Esophagus squamous epithelium (tissue), 5 donors: ENCODE results near the gene NOX3. TPM values are rescaled to one million over a fixed set of nuclear protein-coding genes. Genes with fewer than 3 reads are reported as not detected.

Experiments
- DNase-seq: peaks from one replicate; lab custom pipeline; 2025; lab: John Stamatoyannopoulos, UW
- H3K27ac ChIP-seq, 4 donors: fragments of 200-600 bp; sonication (generic); one replicate each; pipeline ENCODE4 v1.5.1; 2016 to 2019; ENCODE audit warnings: mild to moderate bottlenecking in 1 of 4
- H3K27me3 ChIP-seq, 4 donors: fragments of 200-600 bp; sonication (generic); 1 replicate in 3 of 4; 2 replicates in 1 of 4; pipeline versions ENCODE4 v1.5.1 to v1.6.0; 2017 to 2021; ENCODE audit warnings: antibody characterized with exemption in 1 of 4
- H3K36me3 ChIP-seq, 3 donors: fragments of 200-600 bp; sonication (generic); one replicate each; pipeline ENCODE4 v1.5.1; 2016 to 2019
- H3K4me1 ChIP-seq, 3 donors: fragments of 200-600 bp; sonication (generic); one replicate each; pipeline ENCODE4 v1.5.1; 2017 to 2019
- H3K4me3 ChIP-seq, 4 donors: fragments of 200-600 bp; sonication (generic); 1 replicate in 3 of 4; 2 replicates in 1 of 4; pipeline ENCODE4 v1.5.1; 2016 to 2019; ENCODE audit warnings: mild to moderate bottlenecking in 2 of 4, moderate library complexity in 1 of 4
- H3K9me3 ChIP-seq, 3 donors: fragments of 200-600 bp; sonication (generic); one replicate each; pipeline ENCODE4 v1.5.1; 2016 to 2019
- POLR2A ChIP-seq, 4 donors: fragments of 450-650 bp; IDR thresholded peaks; one replicate each; pipeline ENCODE4 v1.6.1; 2017; ENCODE audit warnings: antibody characterized with exemption in 4 of 4, mild to moderate bottlenecking in 4 of 4, moderate library complexity in 3 of 4
- WGBS, 2 donors: methylation state at CpG; one replicate each; pipeline ENCODE4 v1.1.5; 2018; 5-methylcytosine and 5-hydroxymethylcytosine counted together
- intact Hi-C: fragments of 100-400 bp; cut with DNase I; formaldehyde crosslinking; loops from one replicate; pipeline ENCODE4 v1.15.0; 2022
- total RNA-seq, 4 donors: library from RNA; depleted of rRNA; stranded (reverse); fragments of >200 nt; gene quantifications; one replicate each; pipeline ENCODE4 v1.1.0, GENCODE V29; 2016
- TF ChIP-seq, protein P1 (sequence below), 6 experiments: fragments of 450-650 bp in 4 of 6; fragments of 200-600 bp in 2 of 6; sonication (generic) in 2 of 6; IDR thresholded peaks; one replicate each; pipeline ENCODE4 v1.5.1; 2016 to 2019; ENCODE audit warnings: antibody characterized with exemption in 6 of 6, mild to moderate bottlenecking in 4 of 6, moderate library complexity in 4 of 6
- donor health status: DM: yes; HTN: yes; CAD: no.

Gene NOX3
- total RNA-seq, 4 donors from 2014 or later, result not detected

DNA sequence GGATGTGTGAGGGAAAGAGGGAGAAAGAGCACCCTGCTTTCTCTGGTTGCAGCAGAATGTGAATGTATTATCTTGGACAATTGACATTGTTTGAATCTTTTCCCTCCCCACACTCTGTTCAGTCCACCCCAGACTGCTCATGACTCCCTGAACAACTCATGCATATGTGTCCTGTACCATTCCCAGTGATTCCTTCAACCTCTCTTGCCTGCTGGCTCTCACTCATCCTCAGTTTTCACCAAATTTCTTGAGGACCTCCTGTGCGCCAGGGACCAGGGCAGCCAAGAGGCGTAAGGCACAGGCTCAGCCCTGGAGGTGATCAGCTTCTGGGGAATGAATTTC is 5.4 kb downstream of the NOX3 start:
- H3K27ac ChIP-seq, result no peak overlapping the region
- intact Hi-C loops, result no loop called here
- no peaks in the 10 kb centered on the region for H3K36me3 ChIP-seq
- peaks cover 0 to 6% (median 0%) of the 10 kb centered on the region in 3 donors for H3K4me1 ChIP-seq
- WGBS, 2 donors, result 100% methylated on average over 2 of the region's 2 CpGs; no CpG with 5 or more reads in 1 of the 2 donors
- no peak overlapping the region for H3K4me3 ChIP-seq
- H3K9me3 ChIP-seq, result no peaks in the 10 kb centered on the region
- DNase-seq, result no peak
- H3K27me3 ChIP-seq, result peaks cover 0 to 15% (median 0%) of the 10 kb centered on the region in 4 donors
- TF ChIP-seq POLR2A (IDR thresholded peaks at IDR 0.05), result no peak

DNA sequence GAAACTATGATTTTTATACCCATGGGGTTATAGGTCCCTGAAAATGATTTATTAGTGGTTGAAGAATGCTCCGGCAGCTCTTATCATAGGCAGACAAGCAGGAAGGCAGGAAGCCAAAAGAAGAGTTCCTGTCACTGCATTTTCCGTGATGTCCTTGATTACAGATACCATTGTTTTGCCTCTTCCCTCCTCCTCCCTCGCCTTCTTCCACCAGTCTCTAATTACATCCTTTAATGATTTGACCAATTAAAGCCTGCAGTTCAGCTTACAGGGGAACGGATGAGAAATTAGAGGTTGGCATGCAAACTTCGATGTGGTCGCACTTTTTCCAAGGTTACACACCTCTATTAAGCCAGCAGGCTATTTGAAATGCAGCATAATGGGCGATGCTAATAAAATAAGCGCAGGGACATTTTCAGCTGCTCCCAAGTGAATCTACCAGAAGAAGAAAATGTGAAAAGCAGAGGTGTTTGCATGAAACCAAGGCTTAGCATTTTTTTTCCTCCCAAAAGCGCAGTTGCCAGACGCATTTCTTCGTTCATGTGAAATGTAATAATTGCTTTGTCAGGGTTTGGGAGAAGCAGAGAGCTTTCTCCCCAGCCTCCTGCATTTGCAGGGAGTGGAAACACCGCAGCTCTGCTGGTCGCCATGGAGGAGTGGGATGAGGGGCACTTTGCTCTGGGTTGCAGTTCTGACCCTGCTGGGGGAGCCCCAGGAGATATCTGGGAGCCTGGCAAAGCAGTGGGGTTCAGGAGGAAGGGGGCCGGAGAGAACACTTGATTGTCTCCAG is 6.0 kb downstream of the NOX3 start:
- intact Hi-C loops, result no loop called here
- Histone ChIP-seq H3K36me3 (no peaks in the 10 kb centered on the region), H3K27me3 (peaks cover 0 to 15% (median 0%) of the 10 kb centered on the region in 4 donors), H3K9me3 (no peaks in the 10 kb centered on the region), H3K27ac (no peak overlapping the region), H3K4me1 (peaks cover 0 to 6% (median 0%) of the 10 kb centered on the region in 3 donors), H3K4me3 (no peak overlapping the region)
- TF ChIP-seq, protein P1, sequence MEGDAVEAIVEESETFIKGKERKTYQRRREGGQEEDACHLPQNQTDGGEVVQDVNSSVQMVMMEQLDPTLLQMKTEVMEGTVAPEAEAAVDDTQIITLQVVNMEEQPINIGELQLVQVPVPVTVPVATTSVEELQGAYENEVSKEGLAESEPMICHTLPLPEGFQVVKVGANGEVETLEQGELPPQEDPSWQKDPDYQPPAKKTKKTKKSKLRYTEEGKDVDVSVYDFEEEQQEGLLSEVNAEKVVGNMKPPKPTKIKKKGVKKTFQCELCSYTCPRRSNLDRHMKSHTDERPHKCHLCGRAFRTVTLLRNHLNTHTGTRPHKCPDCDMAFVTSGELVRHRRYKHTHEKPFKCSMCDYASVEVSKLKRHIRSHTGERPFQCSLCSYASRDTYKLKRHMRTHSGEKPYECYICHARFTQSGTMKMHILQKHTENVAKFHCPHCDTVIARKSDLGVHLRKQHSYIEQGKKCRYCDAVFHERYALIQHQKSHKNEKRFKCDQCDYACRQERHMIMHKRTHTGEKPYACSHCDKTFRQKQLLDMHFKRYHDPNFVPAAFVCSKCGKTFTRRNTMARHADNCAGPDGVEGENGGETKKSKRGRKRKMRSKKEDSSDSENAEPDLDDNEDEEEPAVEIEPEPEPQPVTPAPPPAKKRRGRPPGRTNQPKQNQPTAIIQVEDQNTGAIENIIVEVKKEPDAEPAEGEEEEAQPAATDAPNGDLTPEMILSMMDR (IDR thresholded peaks at IDR 0.05), result no peak
- TF ChIP-seq POLR2A (IDR thresholded peaks at IDR 0.05), result no peak
- 59 to 62% methylated on average over 12 to 14 of the region's 14 CpGs for WGBS, 2 donors
- no peak for DNase-seq

DNA sequence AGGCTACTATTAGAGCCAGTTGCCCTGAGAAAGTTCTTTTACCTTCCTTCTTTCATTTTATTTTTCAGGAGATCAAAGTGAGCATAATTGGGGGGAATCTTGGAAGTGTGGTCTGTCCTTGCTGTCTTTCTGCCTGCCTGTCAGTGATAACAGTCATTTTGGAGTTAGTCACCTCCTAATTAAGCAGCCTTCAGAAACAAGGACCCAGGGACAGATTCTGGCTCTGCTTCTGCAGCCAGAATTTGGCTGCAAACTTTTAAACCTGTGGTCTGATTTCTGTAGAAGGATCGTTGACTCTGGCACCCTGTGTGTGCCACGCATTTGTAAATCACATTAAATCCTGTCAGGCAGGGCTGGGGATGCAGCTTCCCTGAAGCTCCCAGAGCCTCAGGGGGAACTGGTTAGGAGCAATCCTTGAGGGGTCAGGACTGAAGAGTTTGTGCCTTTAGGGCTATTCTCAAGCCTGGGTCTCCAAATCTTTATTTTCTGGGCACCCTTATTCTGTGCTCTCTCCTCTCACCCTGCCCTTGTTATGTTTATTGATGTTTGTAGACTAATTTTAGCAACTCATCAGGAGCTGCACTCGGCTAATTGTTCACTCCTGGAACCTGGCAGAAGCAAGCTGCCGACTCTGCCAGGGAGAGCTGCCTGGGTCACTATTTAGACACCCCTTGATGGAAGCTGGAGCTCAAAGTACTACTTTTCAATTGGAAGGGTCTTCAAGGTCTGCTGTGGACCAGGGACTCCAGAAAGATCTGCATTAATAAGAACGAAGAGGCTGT is 6.8 kb downstream of the NOX3 start:
- H3K9me3 ChIP-seq, result no peaks in the 10 kb centered on the region
- H3K4me3 ChIP-seq, result no peak overlapping the region
- intact Hi-C loops, result no loop called here
- 21 to 25% methylated on average over 4 to 5 of the region's 5 CpGs for WGBS, 2 donors
- H3K27ac ChIP-seq, result no peak overlapping the region
- no peak for DNase-seq
- H3K27me3 ChIP-seq, result peaks cover 0 to 15% (median 0%) of the 10 kb centered on the region in 4 donors
- H3K36me3 ChIP-seq, result no peaks in the 10 kb centered on the region
- H3K4me1 ChIP-seq, result peaks cover 0 to 6% (median 0%) of the 10 kb centered on the region in 3 donors
- TF ChIP-seq, protein P1 (IDR thresholded peaks at IDR 0.05), result no peak

DNA sequence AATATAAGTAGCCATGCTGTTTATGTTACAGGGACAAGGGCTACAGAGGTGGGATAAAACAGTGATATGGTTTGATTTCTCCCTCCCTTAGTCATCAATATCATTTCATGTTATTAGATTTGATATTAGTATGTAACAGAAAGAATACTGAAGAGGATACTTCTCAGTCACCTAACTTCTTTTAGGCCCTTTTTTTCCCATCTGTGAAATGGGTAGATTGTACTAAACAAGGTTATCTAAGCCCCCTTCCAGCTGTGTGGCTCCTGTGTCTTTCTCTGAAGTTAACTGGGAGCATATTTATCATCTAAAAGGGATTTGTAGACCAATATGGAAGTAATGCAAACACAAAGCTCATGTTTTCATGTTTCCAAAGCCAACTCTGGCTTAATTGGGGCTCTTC is 7.7 kb downstream of the NOX3 start:
- no peak overlapping the region for H3K4me3 ChIP-seq
- no peaks in the 10 kb centered on the region for H3K9me3 ChIP-seq
- H3K4me1 ChIP-seq, result peaks cover 0 to 6% (median 0%) of the 10 kb centered on the region in 3 donors
- no peak for DNase-seq
- TF ChIP-seq POLR2A (IDR thresholded peaks at IDR 0.05), result no peak
- TF ChIP-seq, protein P1 (IDR thresholded peaks at IDR 0.05), result no peak
- intact Hi-C loops, result no loop called here
- H3K27ac ChIP-seq, result no peak overlapping the region
- no peaks in the 10 kb centered on the region for H3K36me3 ChIP-seq
- peaks cover 0 to 15% (median 0%) of the 10 kb centered on the region in 4 donors for H3K27me3 ChIP-seq

DNA sequence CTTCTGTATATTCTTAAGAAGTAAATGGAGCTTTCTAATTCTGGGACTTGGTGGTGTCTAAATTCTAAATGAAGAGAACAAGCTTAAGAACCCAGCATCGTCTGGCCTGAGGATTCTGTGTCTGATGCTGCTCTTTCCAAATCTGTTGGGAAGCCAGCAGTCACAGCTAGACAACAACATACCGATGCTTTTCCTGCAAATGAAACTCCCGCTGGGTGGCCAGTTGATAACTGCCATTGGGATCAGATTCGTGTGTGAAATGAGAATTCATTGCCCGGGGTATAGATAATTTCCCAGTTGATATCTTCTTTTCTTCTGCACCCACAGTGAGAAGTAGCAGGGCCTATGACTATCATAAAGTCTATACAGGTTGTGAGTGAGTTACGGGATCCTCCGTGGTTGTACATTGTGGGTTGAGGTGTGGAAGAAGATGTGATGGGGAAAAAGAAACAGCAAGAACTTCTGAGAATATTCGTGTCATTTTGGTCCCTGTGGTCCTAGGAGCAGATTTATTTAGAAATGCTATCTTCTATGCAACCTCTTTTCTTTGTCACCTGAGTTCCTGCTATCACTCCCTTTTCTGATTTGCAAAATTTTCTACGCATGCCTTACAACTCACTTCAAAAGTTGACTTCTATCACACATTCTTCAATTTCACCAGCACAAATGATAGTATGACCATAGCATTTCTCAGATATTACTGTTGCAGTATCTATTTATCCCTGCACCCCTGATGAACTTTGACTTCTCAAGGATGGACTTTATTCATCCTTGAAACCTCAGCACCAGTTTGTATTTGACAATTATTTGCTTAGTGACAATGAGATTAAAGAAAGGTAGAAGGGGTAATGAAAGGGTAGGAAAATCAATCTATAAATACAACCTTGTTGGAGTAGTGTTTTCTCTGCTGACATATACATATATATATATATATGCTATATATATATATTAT is 10.4 kb downstream of the NOX3 start:
- intact Hi-C loops, result no loop called here
- WGBS, 2 donors, result 69 to 85% methylated on average over 9 of the region's 9 CpGs
- H3K36me3 ChIP-seq, result no peaks in the 10 kb centered on the region

More for the DNA sequence above, 10.4 kb downstream of the NOX3 start:
- peaks cover 0 to 10% (median 0%) of the 10 kb centered on the region in 4 donors for H3K27me3 ChIP-seq
- no peak for TF ChIP-seq POLR2A (IDR thresholded peaks at IDR 0.05)
- H3K4me3 ChIP-seq, result no peak overlapping the region
- H3K9me3 ChIP-seq, result no peaks in the 10 kb centered on the region
- no peak overlapping the region for H3K27ac ChIP-seq
- DNase-seq, result no peak
- peaks cover 0 to 6% (median 0%) of the 10 kb centered on the region in 3 donors for H3K4me1 ChIP-seq
